IMR-90 (cell line): ENCODE data around the gene COL25A1. TPM values are rescaled to one million over a fixed set of nuclear protein-coding genes. Genes with fewer than 3 reads are reported as not detected.

Source experiments
- ATAC-seq: fragments of 200-7000 bp; cut with Tn5 transposase; 2 replicates; pipeline ENCODE4 v1.9.1; 2020; ENCODE audit warnings: low read depth, mild to moderate bottlenecking, moderate library complexity
- BruUV-seq: library from RNA; stranded (reverse); fragments of 400-500 nt; replicated peaks from 2 replicates; lab custom pipeline; 2021; lab: Mats Ljungman, UMichigan
- CTCF ChIA-PET: fragments of 300-600 bp; formaldehyde crosslinking; extraction: SDS; loops from one replicate; lab custom pipeline; 2021; ENCODE audit warnings: antibody characterized with exemption; lab: Yijun Ruan, JAX
- POLR2A ChIA-PET: fragments of 300-600 bp; sonication (Branson Sonifier 250); formaldehyde crosslinking; loops from one replicate; lab custom pipeline; 2022; ENCODE audit warnings: antibody characterized with exemption; ENCODE audit not compliant: unreplicated experiment; lab: Charles Lee
- DNase-seq: peaks from one replicate; pipeline ENCODE4 v3.0.0; 2013
- H2AFZ ChIP-seq: replicated peaks from 2 replicates; pipeline ENCODE3; 2013; ENCODE audit warnings: low read length, mild to moderate bottlenecking; ENCODE audit not compliant: poor library complexity
- H2AK5ac ChIP-seq: 2 replicates; pipeline ENCODE4 v1.6.1; 2013; ENCODE audit warnings: low read depth, low read length, inconsistent platforms
- H2AK9ac ChIP-seq: replicated peaks from 2 replicates; pipeline ENCODE3; 2013; ENCODE audit warnings: mild to moderate bottlenecking, low read depth, low read length, moderate library complexity; ENCODE audit not compliant: poor library complexity
- H2BK120ac ChIP-seq: 2 replicates; pipeline ENCODE4 v1.6.1; 2013; ENCODE audit warnings: low read depth, low read length, inconsistent platforms
- H2BK15ac ChIP-seq: 3 replicates; pipeline ENCODE4 v1.6.1; 2013; ENCODE audit warnings: low read depth, low read length, inconsistent platforms
- H2BK20ac ChIP-seq: 2 replicates; pipeline ENCODE4 v1.6.1; 2013; ENCODE audit warnings: low read depth, mild to moderate bottlenecking, inconsistent platforms, low read length, moderate library complexity
- H2BK5ac ChIP-seq: 2 replicates; pipeline ENCODE4 v1.6.1; 2013; ENCODE audit warnings: mild to moderate bottlenecking, low read depth, low read length, inconsistent platforms; ENCODE audit not compliant: poor library complexity, severe bottlenecking
- H3K14ac ChIP-seq: replicated peaks from 2 replicates; pipeline ENCODE4 v1.6.1; 2013; ENCODE audit warnings: low read depth, low read length, inconsistent platforms
- H3K18ac ChIP-seq: 2 replicates; pipeline ENCODE4 v1.6.1; 2013; ENCODE audit warnings: low read depth, low read length, control low read depth
- H3K23ac ChIP-seq: 2 replicates; pipeline ENCODE4 v1.6.1; 2013; ENCODE audit warnings: low read depth, low read length, inconsistent platforms
- H3K27ac ChIP-seq: 2 replicates; pipeline ENCODE4 v1.5.1; 2013; ENCODE audit warnings: mild to moderate bottlenecking, control low read depth, low read length; ENCODE audit not compliant: insufficient read depth
- H3K27me3 ChIP-seq: 2 replicates; pipeline ENCODE4 v1.6.1; 2013; ENCODE audit warnings: low read length; ENCODE audit not compliant: control insufficient read depth, insufficient read depth
- H3K36me3 ChIP-seq: 2 replicates; pipeline ENCODE4 v1.6.1; 2013; ENCODE audit warnings: low read length, mixed read lengths; ENCODE audit not compliant: control insufficient read depth, insufficient read depth
- H3K4ac ChIP-seq: 2 replicates; pipeline ENCODE4 v1.6.1; 2013; ENCODE audit warnings: low read depth, low read length, inconsistent platforms
- H3K4me1 ChIP-seq: 2 replicates; pipeline ENCODE4 v1.6.1; 2013; ENCODE audit warnings: low read length, mixed read lengths; ENCODE audit not compliant: control insufficient read depth, insufficient read depth
- H3K4me2 ChIP-seq: 2 replicates; pipeline ENCODE4 v1.6.1; 2013; ENCODE audit warnings: low read depth, mild to moderate bottlenecking, control low read depth, low read length, moderate library complexity
- H3K4me3 ChIP-seq: 2 replicates; pipeline ENCODE4 v1.5.1; 2013; ENCODE audit warnings: low read depth, mild to moderate bottlenecking, control low read depth, low read length, moderate library complexity; ENCODE audit not compliant: insufficient read depth
- H3K56ac ChIP-seq: 2 replicates; pipeline ENCODE4 v1.6.1; 2013; ENCODE audit warnings: low read length, inconsistent platforms; ENCODE audit not compliant: insufficient read depth; ENCODE audit errors: extremely low read depth
- H3K79me1 ChIP-seq, 2 experiments: 2 replicates each; pipeline ENCODE4 v1.6.1; 2013; ENCODE audit warnings: low read length in 2 of 2, inconsistent platforms in 1 of 2, low read depth in 1 of 2
- H3K9ac ChIP-seq: 2 replicates; pipeline ENCODE4 v1.6.1; 2013; ENCODE audit warnings: low read depth, low read length, control low read depth
- H3K9me1 ChIP-seq: 2 replicates; pipeline ENCODE4 v1.6.1; 2013; ENCODE audit warnings: low read length, inconsistent platforms; ENCODE audit not compliant: insufficient read depth
- H3K9me3 ChIP-seq: 2 replicates; pipeline ENCODE4 v1.6.1; 2013; ENCODE audit warnings: low read length; ENCODE audit not compliant: control insufficient read depth, insufficient read depth
- H4K20me1 ChIP-seq: 2 replicates; pipeline ENCODE4 v1.6.1; 2013; ENCODE audit warnings: low read length, inconsistent platforms; ENCODE audit not compliant: insufficient read depth
- H4K5ac ChIP-seq: 2 replicates; pipeline ENCODE4 v1.6.1; 2013; ENCODE audit warnings: mild to moderate bottlenecking, low read depth, low read length, control low read depth
- H4K8ac ChIP-seq, 2 experiments: 2 replicates each; pipeline ENCODE4 v1.6.1; 2013; ENCODE audit warnings: low read depth in 2 of 2, low read length in 2 of 2, control low read depth in 1 of 2, inconsistent platforms in 1 of 2
- H4K91ac ChIP-seq: 2 replicates; pipeline ENCODE4 v1.6.1; 2013; ENCODE audit warnings: low read depth, low read length, inconsistent platforms; ENCODE audit not compliant: insufficient read depth
- BHLHE40 ChIP-seq: fragments of 150-350 bp; IDR thresholded peaks from 2 replicates; pipeline ENCODE4 v1.6.1; 2016; ENCODE audit warnings: mild to moderate bottlenecking, low read depth, low read length
- CEBPB ChIP-seq: IDR thresholded peaks from 2 replicates; pipeline ENCODE4 v1.6.1; 2012; ENCODE audit warnings: low read depth, low read length, improper control_type of control experiment
- CHD1 ChIP-seq: IDR thresholded peaks from 2 replicates; pipeline ENCODE4 v1.6.1; 2012; ENCODE audit warnings: low read depth, low read length, improper control_type of control experiment
- FOS ChIP-seq: fragments of 150-350 bp; IDR thresholded peaks from 2 replicates; pipeline ENCODE4 v1.6.1; 2016; ENCODE audit warnings: low read depth, low read length
- MAZ ChIP-seq: IDR thresholded peaks from 2 replicates; pipeline ENCODE4 v1.6.1; 2012; ENCODE audit warnings: low read depth, mild to moderate bottlenecking, low read length, improper control_type of control experiment, moderate library complexity, borderline replicate concordance
- MXI1 ChIP-seq: IDR thresholded peaks from 2 replicates; pipeline ENCODE4 v1.6.1; 2012; ENCODE audit warnings: low read depth, mild to moderate bottlenecking, low read length, moderate library complexity, borderline replicate concordance
- NFE2L2 ChIP-seq: fragments of 150-350 bp; IDR thresholded peaks from 2 replicates; pipeline ENCODE4 v1.6.1; 2016; ENCODE audit warnings: low read depth, mild to moderate bottlenecking, low read length
- POLR2A ChIP-seq: IDR thresholded peaks from 2 replicates; pipeline ENCODE4 v1.6.1; 2012; ENCODE audit warnings: mild to moderate bottlenecking, low read depth, low read length
- RAD21 ChIP-seq: IDR thresholded peaks from 2 replicates; pipeline ENCODE4 v1.6.1; 2012; ENCODE audit warnings: low read length, improper control_type of control experiment
- RFX5 ChIP-seq: IDR thresholded peaks from 2 replicates; pipeline ENCODE4 v1.8.0; 2012; ENCODE audit warnings: low read depth, mild to moderate bottlenecking, low read length, moderate library complexity
- WGBS, 2 experiments: methylation state at CpG; one replicate each; pipeline versions ENCODE4 v1.1.5 to v1.1.7; 2013; ENCODE audit warnings: missing lambda C conversion rate in 2 of 2; ENCODE audit not compliant: insufficient read length in 1 of 2; ENCODE audit errors: extremely low coverage in 2 of 2; 5-methylcytosine and 5-hydroxymethylcytosine counted together
- dilution Hi-C: fragments of 300-500 bp; cut with HindIII; formaldehyde crosslinking; loops from one replicate; pipeline ENCODE4 v1.14.3; 2018; ENCODE audit warnings: low sequenced_read_pairs; ENCODE audit not compliant: unreplicated experiment
- in situ Hi-C: fragments of 300-500 bp; cut with MboI; formaldehyde crosslinking; loops from 3 replicates; pipeline ENCODE4 v1.14.3; 2019; ENCODE audit warnings: low sequenced_read_pairs, inconsistent platforms, mixed read lengths
- intact Hi-C: fragments of 100-400 bp; cut with micrococcal nuclease; formaldehyde crosslinking; loops from 2 replicates; pipeline ENCODE4 v1.10.0; 2022
- polyA plus RNA-seq, 3 experiments: library from polyadenylated mRNA; depleted of rRNA; stranded (reverse); fragments of >200 nt; gene quantifications; 2 replicates each; pipeline ENCODE4 v1.2.3, GENCODE V29; 2012; ENCODE audit warnings: low replicate concordance in 1 of 3
- total RNA-seq: library from RNA; depleted of rRNA; stranded (reverse); fragments of >200 nt; gene quantifications from 2 replicates; pipeline ENCODE4 v1.2.3, GENCODE V29; 2012
- TF ChIP-seq, protein P1 (sequence below): fragments of 150-350 bp; IDR thresholded peaks from 2 replicates; pipeline ENCODE4 v1.6.1; 2017; ENCODE audit warnings: mild to moderate bottlenecking, antibody characterized with exemption, low read length, low read depth
- TF ChIP-seq, protein P2 (sequence below): conservative IDR thresholded peaks from 2 replicates; pipeline ENCODE4 v1.5.1; 2012; ENCODE audit warnings: mild to moderate bottlenecking, low read depth, low read length, improper control_type of control experiment
- TF ChIP-seq, protein P3 (sequence below): fragments of 150-350 bp; IDR thresholded peaks from 2 replicates; pipeline ENCODE4 v1.6.1; 2016; ENCODE audit warnings: low read depth, mild to moderate bottlenecking, low read length, moderate library complexity, borderline replicate concordance

COL25A1 gene
- total and polyA plus RNA-seq, 2 of the 4 experiments (the other 2 are of a cell fraction) = under 0.01 to 0.05 TPM

DNA sequence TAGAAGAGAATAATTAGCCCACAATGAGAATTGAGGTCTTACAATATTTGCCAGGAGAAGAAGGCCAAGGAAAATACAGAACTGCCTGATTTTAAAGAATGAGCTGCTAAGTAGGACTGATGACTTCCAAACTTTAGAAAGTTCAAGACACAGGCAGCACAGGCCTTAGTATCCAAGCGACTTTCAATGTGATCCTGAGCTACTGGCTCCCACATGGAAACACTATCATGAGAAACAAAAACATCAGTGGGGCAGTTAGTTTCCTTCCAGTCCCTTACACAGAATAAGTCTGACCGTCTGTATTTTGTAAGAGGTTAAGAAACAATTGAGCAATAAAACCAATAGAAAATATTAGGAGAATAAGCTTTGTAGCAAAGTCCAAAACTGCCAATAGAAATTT, 251.4 kb downstream of the COL25A1 start:
- DNase-seq = no peak
- POLR2A ChIA-PET = no interaction called here
- no peak overlapping the region for H3K4me2 ChIP-seq
- no peaks in the 10 kb centered on the region for H3K36me3 ChIP-seq
- no peak overlapping the region for H4K91ac ChIP-seq
- no peak overlapping the region for H2AK5ac ChIP-seq
- no peak overlapping the region for H3K18ac ChIP-seq
- no peak overlapping the region for H4K5ac ChIP-seq
- H3K79me1 ChIP-seq = no peaks in the 10 kb centered on the region
- H3K27me3 ChIP-seq = no peaks in the 10 kb centered on the region
- no peak overlapping the region for H3K27ac ChIP-seq
- no peak overlapping the region for H3K56ac ChIP-seq
- ATAC-seq = no peak
- no peak overlapping the region for H3K23ac ChIP-seq
- no peaks in the 10 kb centered on the region; the same call in 1 of the 2 replicates for H3K9me1 ChIP-seq
- H2BK5ac ChIP-seq = no peak overlapping the region
- no peak overlapping the region for H3K9ac ChIP-seq
- dilution Hi-C loops = no loop called here
- no peaks in the 10 kb centered on the region for H4K20me1 ChIP-seq
- no peak overlapping the region for H4K8ac ChIP-seq
- no peak overlapping the region for H3K4ac ChIP-seq
- no peak overlapping the region for H2BK120ac ChIP-seq
- no CpG with 5 or more reads among the region's 2 CpGs for WGBS, 2 experiments
- no peak overlapping the region for H2BK20ac ChIP-seq
- TF ChIP-seq, protein P1, sequence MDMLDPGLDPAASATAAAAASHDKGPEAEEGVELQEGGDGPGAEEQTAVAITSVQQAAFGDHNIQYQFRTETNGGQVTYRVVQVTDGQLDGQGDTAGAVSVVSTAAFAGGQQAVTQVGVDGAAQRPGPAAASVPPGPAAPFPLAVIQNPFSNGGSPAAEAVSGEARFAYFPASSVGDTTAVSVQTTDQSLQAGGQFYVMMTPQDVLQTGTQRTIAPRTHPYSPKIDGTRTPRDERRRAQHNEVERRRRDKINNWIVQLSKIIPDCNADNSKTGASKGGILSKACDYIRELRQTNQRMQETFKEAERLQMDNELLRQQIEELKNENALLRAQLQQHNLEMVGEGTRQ = no peak
- TF ChIP-seq NFE2L2 (no peak), RAD21 (no peak), CHD1 (no peak), CEBPB (no peak), FOS (no peak), RFX5 (no peak), MAZ (no peak), MXI1 (no peak), POLR2A (no peak), BHLHE40 (no peak)
- TF ChIP-seq, protein P2, sequence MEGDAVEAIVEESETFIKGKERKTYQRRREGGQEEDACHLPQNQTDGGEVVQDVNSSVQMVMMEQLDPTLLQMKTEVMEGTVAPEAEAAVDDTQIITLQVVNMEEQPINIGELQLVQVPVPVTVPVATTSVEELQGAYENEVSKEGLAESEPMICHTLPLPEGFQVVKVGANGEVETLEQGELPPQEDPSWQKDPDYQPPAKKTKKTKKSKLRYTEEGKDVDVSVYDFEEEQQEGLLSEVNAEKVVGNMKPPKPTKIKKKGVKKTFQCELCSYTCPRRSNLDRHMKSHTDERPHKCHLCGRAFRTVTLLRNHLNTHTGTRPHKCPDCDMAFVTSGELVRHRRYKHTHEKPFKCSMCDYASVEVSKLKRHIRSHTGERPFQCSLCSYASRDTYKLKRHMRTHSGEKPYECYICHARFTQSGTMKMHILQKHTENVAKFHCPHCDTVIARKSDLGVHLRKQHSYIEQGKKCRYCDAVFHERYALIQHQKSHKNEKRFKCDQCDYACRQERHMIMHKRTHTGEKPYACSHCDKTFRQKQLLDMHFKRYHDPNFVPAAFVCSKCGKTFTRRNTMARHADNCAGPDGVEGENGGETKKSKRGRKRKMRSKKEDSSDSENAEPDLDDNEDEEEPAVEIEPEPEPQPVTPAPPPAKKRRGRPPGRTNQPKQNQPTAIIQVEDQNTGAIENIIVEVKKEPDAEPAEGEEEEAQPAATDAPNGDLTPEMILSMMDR = no peak
- TF ChIP-seq, protein P3, sequence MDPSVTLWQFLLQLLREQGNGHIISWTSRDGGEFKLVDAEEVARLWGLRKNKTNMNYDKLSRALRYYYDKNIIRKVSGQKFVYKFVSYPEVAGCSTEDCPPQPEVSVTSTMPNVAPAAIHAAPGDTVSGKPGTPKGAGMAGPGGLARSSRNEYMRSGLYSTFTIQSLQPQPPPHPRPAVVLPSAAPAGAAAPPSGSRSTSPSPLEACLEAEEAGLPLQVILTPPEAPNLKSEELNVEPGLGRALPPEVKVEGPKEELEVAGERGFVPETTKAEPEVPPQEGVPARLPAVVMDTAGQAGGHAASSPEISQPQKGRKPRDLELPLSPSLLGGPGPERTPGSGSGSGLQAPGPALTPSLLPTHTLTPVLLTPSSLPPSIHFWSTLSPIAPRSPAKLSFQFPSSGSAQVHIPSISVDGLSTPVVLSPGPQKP = no peak
- H3K9me3 ChIP-seq = no peaks in the 10 kb centered on the region
- no peaks in the 10 kb centered on the region; the same call in 1 of the 2 replicates for H3K4me1 ChIP-seq
- no peak overlapping the region for H2AK9ac ChIP-seq
- no peak overlapping the region for H2BK15ac ChIP-seq
- H2AFZ ChIP-seq = no peak overlapping the region
- no peak overlapping the region for H3K14ac ChIP-seq
- in situ Hi-C loops = no loop called here
- BruUV-seq = no TSS peak
- intact Hi-C loops = no loop called here
- CTCF ChIA-PET = interaction anchor here (0.6 kb wide), 1 partner anchor 526 kb away, joined by 3 read pairs; no protein-coding TSS in a partner anchor
- H3K4me3 ChIP-seq = no peak overlapping the region
